GM19240 (cell line): ENCODE data around the gene PPP1R12B.
A peak's percentile ranks its signal among the peaks of the same experiment; 100 is the strongest.
"Not testable (repeated sequence)": the region's sequence is repeated elsewhere in the genome, so short reads cannot be mapped to it uniquely, and the experiment has no call there.

ENCODE experiments used
- DNase-seq: peaks from one replicate; pipeline ENCODE4 v3.0.0; 2011; ENCODE audit warnings: low spot score; ENCODE audit not compliant: insufficient read length

Gene PPP1R12B

GRCh38 chr1:202612036-202612435 is 263.5 kb downstream of the PPP1R12B start:
- DNase-seq: not testable (repeated sequence)

- no peak for DNase-seq
These were observed 265.1 kb downstream of the PPP1R12B start for GRCh38 chr1:202613571-202613970.

- DNase-seq: not testable (repeated sequence)
These were observed 266.1 kb downstream of the PPP1R12B start for GRCh38 chr1:202614363-202615207.

GRCh38 chr1:202615208-202615500 is 266.7 kb downstream of the PPP1R12B start:
- DNase-seq: not testable (repeated sequence)

- DNase-seq: peak; percentile 59
These were observed 267.2 kb downstream of the PPP1R12B start for GRCh38 chr1:202615501-202616354.

- DNase-seq: no peak
These were observed 267.9 kb downstream of the PPP1R12B start for GRCh38 chr1:202616355-202616915.

GRCh38 chr1:202619012-202619411 is 270.5 kb downstream of the PPP1R12B start:
- DNase-seq: not testable (repeated sequence)

- no peak for DNase-seq
These were observed 271.0 kb downstream of the PPP1R12B start for GRCh38 chr1:202619505-202619904.

- DNase-seq: not testable (repeated sequence)
These were observed 271.5 kb downstream of the PPP1R12B start for GRCh38 chr1:202620036-202620435.

- no peak for DNase-seq
These were observed 272.9 kb downstream of the PPP1R12B start for GRCh38 chr1:202621446-202621845.

GRCh38 chr1:202622388-202622787 is 273.9 kb downstream of the PPP1R12B start:
- no peak for DNase-seq

- DNase-seq: no peak
These were observed 274.6 kb downstream of the PPP1R12B start for GRCh38 chr1:202623075-202623474.

- DNase-seq: not testable (repeated sequence)
These were observed 275.0 kb downstream of the PPP1R12B start for GRCh38 chr1:202623476-202623875.

- DNase-seq: no peak
These were observed 275.7 kb downstream of the PPP1R12B start for GRCh38 chr1:202624088-202624780.

- no peak for DNase-seq
These were observed 276.2 kb downstream of the PPP1R12B start for GRCh38 chr1:202624781-202625108.

GRCh38 chr1:202625416-202626360 is 277.2 kb downstream of the PPP1R12B start:
- DNase-seq: peak; percentile 39

GRCh38 chr1:202627036-202627435 is 278.5 kb downstream of the PPP1R12B start:
- not testable (repeated sequence) for DNase-seq

GRCh38 chr1:202627841-202628565 is 279.5 kb downstream of the PPP1R12B start:
- no peak for DNase-seq

- DNase-seq: no peak
These were observed 280.2 kb downstream of the PPP1R12B start for GRCh38 chr1:202628646-202629215.
